ENCODE results near the gene IQSEC1. TPM values are rescaled to one million over a fixed set of nuclear protein-coding genes. Genes with fewer than 3 reads are reported as not detected.

The IQSEC1 gene
- total and polyA plus RNA-seq, 9 of the 15 experiments (the other 6 are each of a cell fraction or from before 2014, with no cell fraction given) = 0.56 to 39.0 (median 6.8) TPM

- ChIA-PET CTCF (ENCODE audit: low intra/inter-chr PET ratio) (no interaction called here), POLR2A (interaction anchor here (0.6 to 1.1 kb wide), 4 partner anchors 18 to 1189 kb away, joined by 3 to 4 read pairs (median 4); no protein-coding TSS in a partner anchor)
- Histone ChIP-seq H3K9me1 (ENCODE audit: control insufficient read depth, insufficient read depth, low read length) (peaks cover 10% of the 10 kb centered on the region), H3K4me3 (no peak overlapping the region), H3K9me3 (replicated peaks; ENCODE audit: control insufficient read depth, insufficient read depth, low read depth, low read length) (no peaks in the 10 kb centered on the region), H3K27me3 (ENCODE audit: control insufficient read depth in 2 of 2, insufficient read depth in 2 of 2, low read length in 2 of 2) (no peaks in the 10 kb centered on the region), H4K20me1 (replicated peaks; ENCODE audit: control insufficient read depth, insufficient read depth, low read length) (peaks cover 22% of the 10 kb centered on the region), H3K79me2 (ENCODE audit: control insufficient read depth, insufficient read depth, low read length) (peaks cover 99% of the 10 kb centered on the region), H3K27ac (ENCODE audit: extremely low read depth, low read depth, low read length) (peak overlapping the region; percentile 27), H3K36me3 (ENCODE audit: control insufficient read depth, insufficient read depth, low read length) (peaks cover 40% of the 10 kb centered on the region), H2AFZ (ENCODE audit: low read depth, low read length) (no peak overlapping the region), H3K9ac (ENCODE audit: insufficient read depth in 1 of 2, low read depth in 2 of 2, low read length in 2 of 2) (peak overlapping the region; percentile 55 to 70), H3K4me1 (replicated peaks in 1 of 2; ENCODE audit: control insufficient read depth in 2 of 2, insufficient read depth in 2 of 2, low read length in 2 of 2) (peaks cover 81 to 87% of the 10 kb centered on the region in 2 experiments), H3K4me2 (ENCODE audit: insufficient read depth, low read length) (peak overlapping the region; percentile 52)
- no peak for DNase-seq (ENCODE audit: extremely low read depth in 1 of 4, low spot score in 3 of 4)
- no peak for TF ChIP-seq ETV6 (IDR thresholded peaks at IDR 0.05; ENCODE audit: borderline replicate concordance in 1 of 2, low read depth in 2 of 2, low read length in 1 of 2)
- no peak for TF ChIP-seq ETV6 (CRISPR knock-in tag; IDR thresholded peaks at IDR 0.05; ENCODE audit: borderline replicate concordance)
- no peak for TF ChIP-seq JUN (IDR thresholded peaks at IDR 0.05; ENCODE audit: borderline replicate concordance, low read depth, low read length)
- TF ChIP-seq JUN (CRISPR knock-in tag; IDR thresholded peaks at IDR 0.05; ENCODE audit: borderline replicate concordance) = no peak
- no peak for TF ChIP-seq PBX2 (CRISPR knock-in tag; IDR thresholded peaks at IDR 0.05; ENCODE audit: low read depth)
- TF ChIP-seq PBX2 (tag; conservative IDR thresholded peaks at IDR 0.05; ENCODE audit: low read depth) = no peak
- TF ChIP-seq SMAD2 (IDR thresholded peaks at IDR 0.05; ENCODE audit: low read depth, low read length) = no peak
- no peak for TF ChIP-seq GATAD2B (IDR thresholded peaks at IDR 0.05; ENCODE audit: borderline replicate concordance)
- TF ChIP-seq HSF4 (CRISPR knock-in tag; IDR thresholded peaks at IDR 0.05; ENCODE audit: borderline replicate concordance) = no peak
- TF ChIP-seq ZFP30 (CRISPR knock-in tag; IDR thresholded peaks at IDR 0.05; ENCODE audit: borderline replicate concordance) = no peak
- no peak for TF ChIP-seq TCF7 (IDR thresholded peaks at IDR 0.05; ENCODE audit: borderline replicate concordance)
- no peak for TF ChIP-seq LARP7 (IDR thresholded peaks at IDR 0.05)
- no peak for TF ChIP-seq ZNF24 (IDR thresholded peaks at IDR 0.05)
- intact Hi-C loops (cut with micrococcal nuclease) (no loop called here), in situ Hi-C loops (cut with MboI) (no loop called here)
- peak; percentile 11; the same call in 2 of the 3 replicates for ATAC-seq
- FAIRE-seq = no peak
- BruUV-seq (replicated peaks) = no TSS peak
- WGBS (ENCODE audit: insufficient coverage, low coverage, missing lambda C conversion rate) = 53% methylated on average over 7 of the region's 7 CpGs
These were observed 113.8 kb downstream of the IQSEC1 start for GRCh38 chr3:12959410-12959809.
